ENCODE measurements around the gene FAR2. TPM values are rescaled to one million over a fixed set of nuclear protein-coding genes. Genes with fewer than 3 reads are reported as not detected.
"Not testable (repeated sequence)": the region's sequence is repeated elsewhere in the genome, so short reads cannot be mapped to it uniquely, and the experiment has no call there.

FAR2 gene
- total and polyA plus RNA-seq, 4 donors: 0.81 to 7.6 (median 3.1) TPM

DNA sequence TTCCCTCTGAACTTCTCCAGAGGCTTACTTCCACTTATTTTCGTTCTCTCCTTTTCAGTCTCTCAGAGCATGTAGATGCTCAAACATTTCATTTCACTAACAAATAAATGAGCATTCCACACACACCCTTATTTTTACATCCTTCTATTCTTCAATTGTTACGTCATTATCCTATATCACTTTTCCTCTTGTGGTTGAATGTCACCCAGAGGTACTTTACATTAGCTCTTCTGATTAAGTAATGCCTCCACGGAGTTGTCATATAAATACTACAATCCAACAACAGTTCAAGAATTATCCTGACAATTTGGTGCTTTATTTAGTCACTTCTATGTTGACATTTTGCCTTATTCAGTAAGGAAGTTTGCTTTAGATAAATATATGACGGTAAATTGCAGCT is 18.4 kb downstream of the FAR2 start:
- Histone ChIP-seq H3K27me3 (ENCODE audit: control insufficient read depth in 4 of 4, insufficient read depth in 4 of 4, low read length in 3 of 4) (no peaks in the 10 kb centered on the region), H3K4me3 (ENCODE audit: low read depth in 1 of 3, low read length in 3 of 3) (no peak overlapping the region), H3K9me3 (ENCODE audit: control insufficient read depth in 4 of 4, low read length in 3 of 4) (peaks cover 0 to 3% (median 0%) of the 10 kb centered on the region in 4 donors), H3K27ac (ENCODE audit: low read depth in 1 of 2, low read length in 2 of 2) (no peak overlapping the region), H3K4me1 (ENCODE audit: control insufficient read depth in 4 of 4, insufficient read depth in 4 of 4, low read length in 3 of 4) (no peaks in the 10 kb centered on the region), H3K9ac (ENCODE audit: low read depth in 1 of 2, low read length in 2 of 2) (no peak overlapping the region), H3K36me3 (ENCODE audit: control insufficient read depth in 4 of 4, insufficient read depth in 3 of 4, low read depth in 1 of 4, low read length in 3 of 4) (no peaks in the 10 kb centered on the region)
- WGBS: 78% methylated on average over 4 of the region's 4 CpGs
- no peak for DNase-seq (ENCODE audit: low spot score)
- TF ChIP-seq GABPA (IDR thresholded peaks at IDR 0.05 in 1 of 2, conservative IDR thresholded peaks at IDR 0.05 in 1 of 2) (no peak), NR2F2 (IDR thresholded peaks at IDR 0.05) (no peak), RAD21 (IDR thresholded peaks at IDR 0.05) (no peak)
- TF ChIP-seq, protein P1, sequence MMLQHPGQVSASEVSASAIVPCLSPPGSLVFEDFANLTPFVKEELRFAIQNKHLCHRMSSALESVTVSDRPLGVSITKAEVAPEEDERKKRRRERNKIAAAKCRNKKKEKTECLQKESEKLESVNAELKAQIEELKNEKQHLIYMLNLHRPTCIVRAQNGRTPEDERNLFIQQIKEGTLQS (IDR thresholded peaks at IDR 0.05): no peak
- TF ChIP-seq, protein P2, sequence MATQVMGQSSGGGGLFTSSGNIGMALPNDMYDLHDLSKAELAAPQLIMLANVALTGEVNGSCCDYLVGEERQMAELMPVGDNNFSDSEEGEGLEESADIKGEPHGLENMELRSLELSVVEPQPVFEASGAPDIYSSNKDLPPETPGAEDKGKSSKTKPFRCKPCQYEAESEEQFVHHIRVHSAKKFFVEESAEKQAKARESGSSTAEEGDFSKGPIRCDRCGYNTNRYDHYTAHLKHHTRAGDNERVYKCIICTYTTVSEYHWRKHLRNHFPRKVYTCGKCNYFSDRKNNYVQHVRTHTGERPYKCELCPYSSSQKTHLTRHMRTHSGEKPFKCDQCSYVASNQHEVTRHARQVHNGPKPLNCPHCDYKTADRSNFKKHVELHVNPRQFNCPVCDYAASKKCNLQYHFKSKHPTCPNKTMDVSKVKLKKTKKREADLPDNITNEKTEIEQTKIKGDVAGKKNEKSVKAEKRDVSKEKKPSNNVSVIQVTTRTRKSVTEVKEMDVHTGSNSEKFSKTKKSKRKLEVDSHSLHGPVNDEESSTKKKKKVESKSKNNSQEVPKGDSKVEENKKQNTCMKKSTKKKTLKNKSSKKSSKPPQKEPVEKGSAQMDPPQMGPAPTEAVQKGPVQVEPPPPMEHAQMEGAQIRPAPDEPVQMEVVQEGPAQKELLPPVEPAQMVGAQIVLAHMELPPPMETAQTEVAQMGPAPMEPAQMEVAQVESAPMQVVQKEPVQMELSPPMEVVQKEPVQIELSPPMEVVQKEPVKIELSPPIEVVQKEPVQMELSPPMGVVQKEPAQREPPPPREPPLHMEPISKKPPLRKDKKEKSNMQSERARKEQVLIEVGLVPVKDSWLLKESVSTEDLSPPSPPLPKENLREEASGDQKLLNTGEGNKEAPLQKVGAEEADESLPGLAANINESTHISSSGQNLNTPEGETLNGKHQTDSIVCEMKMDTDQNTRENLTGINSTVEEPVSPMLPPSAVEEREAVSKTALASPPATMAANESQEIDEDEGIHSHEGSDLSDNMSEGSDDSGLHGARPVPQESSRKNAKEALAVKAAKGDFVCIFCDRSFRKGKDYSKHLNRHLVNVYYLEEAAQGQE (IDR thresholded peaks at IDR 0.05): no peak

DNA sequence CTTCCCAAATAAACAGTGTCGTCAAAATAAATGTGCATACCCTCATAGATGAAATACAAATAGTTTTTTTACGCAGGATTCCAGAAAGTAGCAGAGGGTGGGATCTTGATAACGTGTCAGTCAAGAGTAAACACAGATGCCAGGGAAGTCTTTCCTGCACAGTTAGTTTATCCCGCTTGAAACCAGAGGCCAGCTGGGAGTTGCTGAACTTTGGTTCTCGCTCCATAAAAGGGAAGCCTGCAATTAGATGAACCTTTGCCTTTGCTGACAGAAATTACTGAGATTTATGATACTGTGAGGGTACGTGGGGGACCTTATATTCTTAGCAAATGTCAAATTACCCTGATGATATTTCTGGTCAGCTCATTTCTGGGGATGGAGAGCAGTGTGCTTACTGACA is 18.9 kb downstream of the FAR2 start:
- WGBS: 68% methylated on average over 6 of the region's 6 CpGs
- Histone ChIP-seq H3K9ac (ENCODE audit: low read depth in 1 of 2, low read length in 2 of 2) (no peak overlapping the region), H3K27me3 (ENCODE audit: control insufficient read depth in 4 of 4, insufficient read depth in 4 of 4, low read length in 3 of 4) (no peaks in the 10 kb centered on the region), H3K27ac (ENCODE audit: low read depth in 1 of 2, low read length in 2 of 2) (no peak overlapping the region), H3K36me3 (ENCODE audit: control insufficient read depth in 4 of 4, insufficient read depth in 3 of 4, low read depth in 1 of 4, low read length in 3 of 4) (no peaks in the 10 kb centered on the region), H3K4me3 (ENCODE audit: low read depth in 1 of 3, low read length in 3 of 3) (no peak overlapping the region), H3K4me1 (ENCODE audit: control insufficient read depth in 4 of 4, insufficient read depth in 4 of 4, low read length in 3 of 4) (no peaks in the 10 kb centered on the region), H3K9me3 (ENCODE audit: control insufficient read depth in 4 of 4, low read length in 3 of 4) (peaks cover 0 to 3% (median 0%) of the 10 kb centered on the region in 4 donors)
- no peak for DNase-seq (ENCODE audit: low spot score)
- TF ChIP-seq FOXA2 (IDR thresholded peaks at IDR 0.05) (no peak), HNF4A (conservative IDR thresholded peaks at IDR 0.05) (no peak), JUND (IDR thresholded peaks at IDR 0.05) (no peak), NR2F2 (IDR thresholded peaks at IDR 0.05) (no peak), EGR1 (IDR thresholded peaks at IDR 0.05; ENCODE audit: low read depth in 2 of 2) (no peak)
- TF ChIP-seq, protein P3, sequence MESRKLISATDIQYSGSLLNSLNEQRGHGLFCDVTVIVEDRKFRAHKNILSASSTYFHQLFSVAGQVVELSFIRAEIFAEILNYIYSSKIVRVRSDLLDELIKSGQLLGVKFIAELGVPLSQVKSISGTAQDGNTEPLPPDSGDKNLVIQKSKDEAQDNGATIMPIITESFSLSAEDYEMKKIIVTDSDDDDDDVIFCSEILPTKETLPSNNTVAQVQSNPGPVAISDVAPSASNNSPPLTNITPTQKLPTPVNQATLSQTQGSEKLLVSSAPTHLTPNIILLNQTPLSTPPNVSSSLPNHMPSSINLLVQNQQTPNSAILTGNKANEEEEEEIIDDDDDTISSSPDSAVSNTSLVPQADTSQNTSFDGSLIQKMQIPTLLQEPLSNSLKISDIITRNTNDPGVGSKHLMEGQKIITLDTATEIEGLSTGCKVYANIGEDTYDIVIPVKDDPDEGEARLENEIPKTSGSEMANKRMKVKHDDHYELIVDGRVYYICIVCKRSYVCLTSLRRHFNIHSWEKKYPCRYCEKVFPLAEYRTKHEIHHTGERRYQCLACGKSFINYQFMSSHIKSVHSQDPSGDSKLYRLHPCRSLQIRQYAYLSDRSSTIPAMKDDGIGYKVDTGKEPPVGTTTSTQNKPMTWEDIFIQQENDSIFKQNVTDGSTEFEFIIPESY (IDR thresholded peaks at IDR 0.05): no peak
- TF ChIP-seq, protein P4, sequence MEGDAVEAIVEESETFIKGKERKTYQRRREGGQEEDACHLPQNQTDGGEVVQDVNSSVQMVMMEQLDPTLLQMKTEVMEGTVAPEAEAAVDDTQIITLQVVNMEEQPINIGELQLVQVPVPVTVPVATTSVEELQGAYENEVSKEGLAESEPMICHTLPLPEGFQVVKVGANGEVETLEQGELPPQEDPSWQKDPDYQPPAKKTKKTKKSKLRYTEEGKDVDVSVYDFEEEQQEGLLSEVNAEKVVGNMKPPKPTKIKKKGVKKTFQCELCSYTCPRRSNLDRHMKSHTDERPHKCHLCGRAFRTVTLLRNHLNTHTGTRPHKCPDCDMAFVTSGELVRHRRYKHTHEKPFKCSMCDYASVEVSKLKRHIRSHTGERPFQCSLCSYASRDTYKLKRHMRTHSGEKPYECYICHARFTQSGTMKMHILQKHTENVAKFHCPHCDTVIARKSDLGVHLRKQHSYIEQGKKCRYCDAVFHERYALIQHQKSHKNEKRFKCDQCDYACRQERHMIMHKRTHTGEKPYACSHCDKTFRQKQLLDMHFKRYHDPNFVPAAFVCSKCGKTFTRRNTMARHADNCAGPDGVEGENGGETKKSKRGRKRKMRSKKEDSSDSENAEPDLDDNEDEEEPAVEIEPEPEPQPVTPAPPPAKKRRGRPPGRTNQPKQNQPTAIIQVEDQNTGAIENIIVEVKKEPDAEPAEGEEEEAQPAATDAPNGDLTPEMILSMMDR (IDR thresholded peaks at IDR 0.05; ENCODE audit: low read depth, low read length, missing input control): no peak
- TF ChIP-seq, protein P1 (IDR thresholded peaks at IDR 0.05): no peak
- TF ChIP-seq, protein P5, sequence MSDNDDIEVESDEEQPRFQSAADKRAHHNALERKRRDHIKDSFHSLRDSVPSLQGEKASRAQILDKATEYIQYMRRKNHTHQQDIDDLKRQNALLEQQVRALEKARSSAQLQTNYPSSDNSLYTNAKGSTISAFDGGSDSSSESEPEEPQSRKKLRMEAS (IDR thresholded peaks at IDR 0.05): no peak

DNA sequence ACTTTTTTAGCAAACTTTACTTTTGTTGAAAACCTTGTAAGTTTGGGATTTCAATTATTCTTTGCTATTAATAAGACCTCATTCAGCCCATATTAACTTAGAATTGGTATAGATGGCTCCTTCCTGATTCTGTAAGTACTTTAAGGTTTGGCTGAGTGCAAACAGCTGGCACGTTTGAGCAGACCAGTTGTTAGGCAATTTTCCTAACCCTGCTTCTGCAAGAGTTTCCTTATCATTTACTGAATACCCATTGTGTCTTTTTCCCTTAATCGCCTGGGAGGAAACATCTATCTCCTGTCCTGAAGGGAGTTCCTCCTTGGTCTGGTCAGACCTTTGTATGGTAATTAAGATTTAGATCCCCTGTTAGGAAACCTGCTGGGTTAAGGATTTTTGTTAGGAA is 20.9 kb downstream of the FAR2 start:
- H3K27ac ChIP-seq (ENCODE audit: low read depth in 1 of 2, low read length in 2 of 2); H3K4me1 ChIP-seq (ENCODE audit: control insufficient read depth in 4 of 4, insufficient read depth in 4 of 4, low read length in 3 of 4): not testable (repeated sequence)
- WGBS: 32% methylated on average over 2 of the region's 2 CpGs

DNA sequence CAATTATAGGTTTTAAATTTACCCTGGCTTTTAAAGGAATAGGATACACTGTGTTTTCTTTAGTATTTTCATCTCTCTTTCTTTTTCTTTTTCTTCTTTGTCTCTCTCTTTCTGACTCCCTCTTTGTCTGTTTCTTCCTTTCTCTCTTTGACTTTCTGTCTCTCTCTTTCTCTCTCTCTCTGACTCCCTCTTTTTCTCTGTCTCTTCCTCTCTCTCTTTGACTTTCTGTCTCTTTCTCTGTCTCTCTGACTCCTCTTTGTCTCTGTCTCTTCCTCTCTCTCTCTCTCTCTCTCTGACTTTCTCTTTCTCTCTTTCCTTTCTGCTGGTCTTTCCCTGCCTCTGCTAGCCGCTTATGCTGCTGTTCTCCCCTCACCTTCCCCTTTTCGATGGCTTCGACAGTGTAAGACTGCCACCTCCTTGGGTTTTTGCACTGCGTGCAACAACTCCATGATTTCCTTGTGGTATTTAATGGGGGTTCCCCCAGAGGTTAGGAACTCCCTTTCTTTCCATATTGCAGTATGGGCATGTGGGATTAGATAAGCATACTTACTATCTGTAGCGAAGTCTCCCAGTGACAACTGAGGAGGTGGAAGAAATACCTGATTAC is 21.5 kb downstream of the FAR2 start:
- not testable (repeated sequence) for H3K27ac ChIP-seq (ENCODE audit: low read depth in 1 of 2, low read length in 2 of 2); H3K36me3 ChIP-seq (ENCODE audit: control insufficient read depth in 4 of 4, insufficient read depth in 3 of 4, low read depth in 1 of 4, low read length in 3 of 4); H3K4me1 ChIP-seq (ENCODE audit: control insufficient read depth in 4 of 4, insufficient read depth in 4 of 4, low read length in 3 of 4); H3K4me3 ChIP-seq (ENCODE audit: low read depth in 1 of 3, low read length in 3 of 3); H3K9me3 ChIP-seq (ENCODE audit: control insufficient read depth in 4 of 4, low read length in 3 of 4); H3K27me3 ChIP-seq (ENCODE audit: control insufficient read depth in 4 of 4, insufficient read depth in 4 of 4, low read length in 3 of 4); DNase-seq (ENCODE audit: low spot score); H3K9ac ChIP-seq (ENCODE audit: low read depth in 1 of 2, low read length in 2 of 2)
- 87% methylated on average over 5 of the region's 5 CpGs for WGBS

More for the DNA sequence above, 20.9 kb downstream of the FAR2 start:
- not testable (repeated sequence) for H3K27me3 ChIP-seq (ENCODE audit: control insufficient read depth in 4 of 4, insufficient read depth in 4 of 4, low read length in 3 of 4); H3K9me3 ChIP-seq (ENCODE audit: control insufficient read depth in 4 of 4, low read length in 3 of 4); DNase-seq (ENCODE audit: low spot score); H3K4me3 ChIP-seq (ENCODE audit: low read depth in 1 of 3, low read length in 3 of 3); H3K36me3 ChIP-seq (ENCODE audit: control insufficient read depth in 4 of 4, insufficient read depth in 3 of 4, low read depth in 1 of 4, low read length in 3 of 4); H3K9ac ChIP-seq (ENCODE audit: low read depth in 1 of 2, low read length in 2 of 2)
